Naive thymus-derived CD4-positive, alpha-beta T cell (primary cell): ENCODE measurements around the gene COL24A1. TPM values are rescaled to one million over a fixed set of nuclear protein-coding genes. Genes with fewer than 3 reads are reported as not detected.

Experiments
- ATAC-seq: fragments of 150-1000 bp; cut with Tn5 transposase; 2 replicates; pipeline ENCODE4 v1.10.0; 2021; ENCODE audit warnings: mild to moderate bottlenecking, moderate library complexity
- CTCF ChIA-PET: fragments of 350-600 bp; sonication (Branson Sonifier 250); formaldehyde crosslinking; loops from one replicate; lab custom pipeline; 2021; ENCODE audit warnings: antibody characterized with exemption; lab: Charles Lee
- POLR2A ChIA-PET: fragments of 350-600 bp; sonication (Branson Sonifier 250); formaldehyde crosslinking; loops from one replicate; lab custom pipeline; 2021; ENCODE audit warnings: antibody characterized with exemption, inconsistent platforms; lab: Charles Lee
- DNase-seq, 9 donors: peaks; one replicate each; pipeline versions ENCODE4 v3.0.0 to v3.0.0-alpha.2; 2020 to 2022; ENCODE audit warnings: mixed read lengths in 1 of 9
- H3K27ac ChIP-seq: one replicate; pipeline ENCODE4 v1.7.0; 2013; ENCODE audit warnings: mild to moderate bottlenecking, low read depth, low read length, moderate library complexity
- H3K27me3 ChIP-seq, 2 donors: one replicate each; pipeline ENCODE4 v1.7.0; 2013; ENCODE audit warnings: low read length in 2 of 2, mild to moderate bottlenecking in 2 of 2, moderate library complexity in 2 of 2; ENCODE audit not compliant: control insufficient read depth in 2 of 2, insufficient read depth in 2 of 2
- H3K36me3 ChIP-seq, 3 experiments: 1 replicate in 2 of 3; 2 replicates in 1 of 3; pipeline ENCODE4 v1.7.0; 2013; ENCODE audit warnings: low read length in 3 of 3, mild to moderate bottlenecking in 3 of 3, moderate library complexity in 1 of 3; ENCODE audit not compliant: insufficient read depth in 3 of 3, control insufficient read depth in 2 of 3
- H3K4me1 ChIP-seq, 2 donors: one replicate each; pipeline ENCODE4 v1.7.0; 2013; ENCODE audit warnings: low read length in 2 of 2, mild to moderate bottlenecking in 2 of 2, moderate library complexity in 1 of 2; ENCODE audit not compliant: control insufficient read depth in 2 of 2, insufficient read depth in 2 of 2
- H3K4me3 ChIP-seq: 2 replicates; pipeline ENCODE4 v1.7.0; 2013; ENCODE audit warnings: mild to moderate bottlenecking, low read length
- H3K9me3 ChIP-seq, 3 experiments: 1 replicate in 2 of 3; 2 replicates in 1 of 3; pipeline ENCODE4 v1.7.0; 2013; ENCODE audit warnings: low read length in 3 of 3; ENCODE audit not compliant: control insufficient read depth in 2 of 3
- H3K27ac Mint-ChIP-seq, 9 donors: one replicate each; pipeline ENCODE4 v1.8.0; 2020 to 2022; ENCODE audit warnings: mixed read lengths in 9 of 9, mild to moderate bottlenecking in 8 of 9, moderate library complexity in 5 of 9, inconsistent platforms in 2 of 9
- H3K27me3 Mint-ChIP-seq, 5 donors: one replicate each; pipeline ENCODE4 v1.8.0; 2021 to 2022; ENCODE audit warnings: mixed read lengths in 5 of 5, mild to moderate bottlenecking in 1 of 5
- H3K36me3 Mint-ChIP-seq, 5 donors: one replicate each; pipeline ENCODE4 v1.8.0; 2020 to 2022; ENCODE audit warnings: mixed read lengths in 5 of 5, mild to moderate bottlenecking in 3 of 5, inconsistent platforms in 1 of 5
- H3K4me1 Mint-ChIP-seq, 7 donors: one replicate each; pipeline ENCODE4 v1.8.0; 2020 to 2022; ENCODE audit warnings: mixed read lengths in 7 of 7, mild to moderate bottlenecking in 3 of 7, inconsistent platforms in 1 of 7
- H3K4me3 Mint-ChIP-seq, 10 donors: one replicate each; pipeline ENCODE4 v1.8.0; 2020 to 2022; ENCODE audit warnings: mild to moderate bottlenecking in 10 of 10, mixed read lengths in 10 of 10, moderate library complexity in 6 of 10, inconsistent platforms in 2 of 10
- H3K9me3 Mint-ChIP-seq, 11 donors: one replicate each; pipeline ENCODE4 v1.8.0; 2020 to 2022; ENCODE audit warnings: mixed read lengths in 11 of 11, mild to moderate bottlenecking in 4 of 11, inconsistent platforms in 1 of 11, moderate library complexity in 1 of 11
- intact Hi-C, 2 donors: fragments of 100-400 bp; cut with micrococcal nuclease; formaldehyde crosslinking; loops; one replicate each; pipeline ENCODE4 v1.15.1; 2023
- polyA plus RNA-seq, 2 donors: library from polyadenylated mRNA; unstranded; fragments of 300-500 nt; fragmentation: Illumina TruSeq; gene quantifications; one replicate each; pipeline ENCODE4 v1.2.3, GENCODE V29; 2021
- total RNA-seq, 6 experiments: library from RNA in 5 of 6; stranded (reverse) in 5 of 6; gene quantifications; 1 replicate in 5 of 6; 2 replicates in 1 of 6; pipeline ENCODE4 v1.2.3 and lab custom pipeline; 2021 to 2026

COL24A1 gene
- total and polyA plus RNA-seq, 7 experiments from 2014 or later: 0.40 to 1.5 TPM; not detected in 5

GRCh38 chr1:85894651-85895050 is 261.9 kb downstream of the COL24A1 start:
- H3K27me3 Mint-ChIP-seq: peaks cover 0 to 11% (median 4%) of the 10 kb centered on the region in 5 donors
- intact Hi-C loops: no loop called here
- CTCF ChIA-PET: no interaction called here
- no peaks in the 10 kb centered on the region for H3K9me3 ChIP-seq
- H3K27ac Mint-ChIP-seq: no peak overlapping the region
- no peak overlapping the region for H3K4me3 ChIP-seq
- H3K9me3 Mint-ChIP-seq: peaks cover 0 to 6% (median 0%) of the 10 kb centered on the region in 11 donors
- DNase-seq (no peak), ATAC-seq (no peak)
- H3K36me3 Mint-ChIP-seq: no peaks in the 10 kb centered on the region
- H3K36me3 ChIP-seq: no peaks in the 10 kb centered on the region
- no peak overlapping the region for H3K27ac ChIP-seq
- H3K4me1 Mint-ChIP-seq: no peaks in the 10 kb centered on the region
- POLR2A ChIA-PET: no interaction called here
- no peaks in the 10 kb centered on the region for H3K27me3 ChIP-seq
- H3K4me3 Mint-ChIP-seq: no peak overlapping the region
- no peaks in the 10 kb centered on the region for H3K4me1 ChIP-seq

GRCh38 chr1:85892366-85892765 is 264.2 kb downstream of the COL24A1 start:
- POLR2A ChIA-PET: no interaction called here

GRCh38 chr1:85889870-85890269 is 266.7 kb downstream of the COL24A1 start:
- H3K9me3 Mint-ChIP-seq: no peaks in the 10 kb centered on the region
- POLR2A ChIA-PET: no interaction called here
- DNase-seq: no peak

More at GRCh38 chr1:85892366-85892765, 264.2 kb downstream of the COL24A1 start:
- H3K27ac Mint-ChIP-seq: no peak overlapping the region
- no peaks in the 10 kb centered on the region for H3K4me1 ChIP-seq
- H3K27ac ChIP-seq: no peak overlapping the region
- H3K4me3 ChIP-seq: no peak overlapping the region
- no peaks in the 10 kb centered on the region for H3K36me3 Mint-ChIP-seq
- H3K4me1 Mint-ChIP-seq: no peaks in the 10 kb centered on the region
- intact Hi-C loops: no loop called here
- H3K9me3 ChIP-seq: no peaks in the 10 kb centered on the region
- H3K27me3 Mint-ChIP-seq: peaks cover 0 to 10% (median 4%) of the 10 kb centered on the region in 5 donors
- DNase-seq (no peak), ATAC-seq (no peak)
- no peaks in the 10 kb centered on the region for H3K36me3 ChIP-seq
- H3K9me3 Mint-ChIP-seq: no peaks in the 10 kb centered on the region
- CTCF ChIA-PET: no interaction called here
- no peaks in the 10 kb centered on the region for H3K27me3 ChIP-seq
- H3K4me3 Mint-ChIP-seq: no peak overlapping the region

GRCh38 chr1:85888921-85889320 is 267.7 kb downstream of the COL24A1 start:
- no peaks in the 10 kb centered on the region for H3K27me3 ChIP-seq
- no peaks in the 10 kb centered on the region for H3K36me3 ChIP-seq
- no peaks in the 10 kb centered on the region for H3K9me3 ChIP-seq
- Mint-ChIP-seq H3K27ac (no peak overlapping the region), H3K4me3 (no peak overlapping the region), H3K9me3 (peaks cover 0 to 3% (median 0%) of the 10 kb centered on the region in 11 donors), H3K36me3 (no peaks in the 10 kb centered on the region), H3K27me3 (peaks cover 0 to 10% (median 0%) of the 10 kb centered on the region in 5 donors), H3K4me1 (no peaks in the 10 kb centered on the region)
- H3K27ac ChIP-seq: no peak overlapping the region
- H3K4me1 ChIP-seq: no peaks in the 10 kb centered on the region
- intact Hi-C loops: no loop called here
- DNase-seq (no peak), ATAC-seq (no peak)
- CTCF ChIA-PET: no interaction called here
- no peak overlapping the region for H3K4me3 ChIP-seq
- POLR2A ChIA-PET: no interaction called here

More at GRCh38 chr1:85889870-85890269, 266.7 kb downstream of the COL24A1 start:
- Mint-ChIP-seq H3K4me3 (no peak overlapping the region), H3K36me3 (no peaks in the 10 kb centered on the region), H3K27me3 (peaks cover 0 to 10% (median 0%) of the 10 kb centered on the region in 5 donors), H3K4me1 (no peaks in the 10 kb centered on the region), H3K27ac (no peak overlapping the region)
- Histone ChIP-seq H3K36me3 (no peaks in the 10 kb centered on the region), H3K27ac (no peak overlapping the region), H3K4me3 (no peak overlapping the region), H3K9me3 (no peaks in the 10 kb centered on the region), H3K4me1 (no peaks in the 10 kb centered on the region), H3K27me3 (no peaks in the 10 kb centered on the region)
- CTCF ChIA-PET: no interaction called here
- intact Hi-C loops: no loop called here
- ATAC-seq: no peak

- Histone ChIP-seq H3K27me3 (no peaks in the 10 kb centered on the region), H3K9me3 (no peaks in the 10 kb centered on the region), H3K4me1 (no peaks in the 10 kb centered on the region), H3K27ac (no peak overlapping the region), H3K4me3 (no peak overlapping the region), H3K36me3 (no peaks in the 10 kb centered on the region)
- H3K36me3 Mint-ChIP-seq: no peaks in the 10 kb centered on the region
- no peak for DNase-seq
- no peak overlapping the region for H3K27ac Mint-ChIP-seq
- ATAC-seq: no peak
- POLR2A ChIA-PET: no interaction called here
- CTCF ChIA-PET: no interaction called here
- H3K4me1 Mint-ChIP-seq: no peaks in the 10 kb centered on the region
- H3K4me3 Mint-ChIP-seq: no peak overlapping the region
- H3K27me3 Mint-ChIP-seq: no peaks in the 10 kb centered on the region
- peaks cover 0 to 6% (median 0%) of the 10 kb centered on the region in 11 donors for H3K9me3 Mint-ChIP-seq
- intact Hi-C loops: no loop called here
Measured at GRCh38 chr1:85884372-85885035, 272.1 kb downstream of the COL24A1 start.

GRCh38 chr1:85867189-85867588 is 289.4 kb downstream of the COL24A1 start:
- Mint-ChIP-seq H3K27me3 (peaks cover 0 to 7% (median 0%) of the 10 kb centered on the region in 5 donors), H3K27ac (no peak overlapping the region), H3K4me1 (no peaks in the 10 kb centered on the region), H3K36me3 (no peaks in the 10 kb centered on the region), H3K4me3 (no peak overlapping the region), H3K9me3 (peaks cover 0 to 4% (median 0%) of the 10 kb centered on the region in 11 donors)
- Histone ChIP-seq H3K4me3 (no peak overlapping the region), H3K27me3 (no peaks in the 10 kb centered on the region), H3K27ac (no peak overlapping the region), H3K9me3 (no peaks in the 10 kb centered on the region), H3K36me3 (no peaks in the 10 kb centered on the region), H3K4me1 (no peaks in the 10 kb centered on the region)
- POLR2A ChIA-PET: no interaction called here
- ATAC-seq: no peak
- no peak for DNase-seq
- intact Hi-C loops: no loop called here
- CTCF ChIA-PET: no interaction called here

- peaks cover 0 to 5% (median 0%) of the 10 kb centered on the region in 11 donors for H3K9me3 Mint-ChIP-seq
- no peaks in the 10 kb centered on the region for H3K4me1 ChIP-seq
- ChIA-PET POLR2A (no interaction called here), CTCF (no interaction called here)
- no peaks in the 10 kb centered on the region for H3K27me3 ChIP-seq
- H3K27ac ChIP-seq: no peak overlapping the region
- no peaks in the 10 kb centered on the region for H3K36me3 Mint-ChIP-seq
- DNase-seq (no peak), ATAC-seq (no peak)
- peaks cover 0 to 7% (median 0%) of the 10 kb centered on the region in 5 donors for H3K27me3 Mint-ChIP-seq
- no peak overlapping the region for H3K27ac Mint-ChIP-seq
- H3K4me3 Mint-ChIP-seq: no peak overlapping the region
- intact Hi-C loops: no loop called here
- H3K4me1 Mint-ChIP-seq: no peaks in the 10 kb centered on the region
- no peak overlapping the region for H3K4me3 ChIP-seq
- H3K36me3 ChIP-seq: no peaks in the 10 kb centered on the region
- no peaks in the 10 kb centered on the region for H3K9me3 ChIP-seq
Measured at GRCh38 chr1:85865213-85865612, 291.4 kb downstream of the COL24A1 start.
